ENCODE data around the gene PRUNE2.
"Not testable (repeated sequence)": the region's sequence is repeated elsewhere in the genome, so short reads cannot be mapped to it uniquely, and the experiment has no call there.

The PRUNE2 gene

DNA sequence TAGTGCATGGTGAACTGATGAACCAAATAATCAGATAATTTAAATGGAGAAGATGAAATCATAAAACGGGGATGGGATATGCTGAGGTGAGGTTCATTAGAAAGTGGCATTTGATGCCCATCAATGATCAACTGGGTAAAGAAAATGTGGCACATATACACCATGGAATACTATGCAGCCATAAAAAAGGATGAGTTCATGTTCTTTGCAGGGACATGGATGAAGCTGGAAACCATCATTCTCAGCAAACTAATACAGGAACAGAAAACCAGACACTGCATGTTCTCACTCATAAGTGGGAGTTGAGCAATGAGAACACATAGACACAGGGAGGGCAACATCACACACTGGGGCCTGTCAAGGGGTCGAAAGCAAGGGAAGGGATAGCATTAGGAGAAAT, 47.7 kb downstream of the PRUNE2 start:
- DNase-seq: not testable (repeated sequence)

GRCh38 chr9:76856016-76856415, 49.9 kb downstream of the PRUNE2 start:
- DNase-seq: no peak

GRCh38 chr9:76855015-76855414, 50.9 kb downstream of the PRUNE2 start:
- no peak for DNase-seq

- no peak for DNase-seq
These were observed 53.9 kb downstream of the PRUNE2 start for GRCh38 chr9:76852026-76852425.

DNA sequence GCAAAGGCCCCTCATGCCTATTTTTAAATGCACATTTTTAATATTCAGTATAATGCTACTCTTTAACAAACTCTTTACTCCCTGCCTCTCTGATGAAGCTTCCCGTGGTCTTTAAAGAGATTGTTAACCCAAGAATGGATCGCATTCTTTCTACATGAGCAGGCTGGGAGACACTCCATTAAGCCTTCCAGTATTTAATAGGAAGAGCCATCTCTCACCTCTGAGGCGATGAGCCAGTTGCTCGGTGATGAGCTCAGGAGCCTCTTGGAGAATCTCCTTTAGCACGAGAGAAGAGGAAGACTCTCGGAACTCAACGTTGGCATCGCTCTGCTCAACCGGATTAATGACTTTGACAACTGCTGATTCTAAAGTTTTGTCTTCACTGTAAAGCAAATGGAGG, 59.6 kb downstream of the PRUNE2 start:
- no peak for DNase-seq

- DNase-seq: no peak
These were observed 60.7 kb downstream of the PRUNE2 start for GRCh38 chr9:76845254-76845653.

DNA sequence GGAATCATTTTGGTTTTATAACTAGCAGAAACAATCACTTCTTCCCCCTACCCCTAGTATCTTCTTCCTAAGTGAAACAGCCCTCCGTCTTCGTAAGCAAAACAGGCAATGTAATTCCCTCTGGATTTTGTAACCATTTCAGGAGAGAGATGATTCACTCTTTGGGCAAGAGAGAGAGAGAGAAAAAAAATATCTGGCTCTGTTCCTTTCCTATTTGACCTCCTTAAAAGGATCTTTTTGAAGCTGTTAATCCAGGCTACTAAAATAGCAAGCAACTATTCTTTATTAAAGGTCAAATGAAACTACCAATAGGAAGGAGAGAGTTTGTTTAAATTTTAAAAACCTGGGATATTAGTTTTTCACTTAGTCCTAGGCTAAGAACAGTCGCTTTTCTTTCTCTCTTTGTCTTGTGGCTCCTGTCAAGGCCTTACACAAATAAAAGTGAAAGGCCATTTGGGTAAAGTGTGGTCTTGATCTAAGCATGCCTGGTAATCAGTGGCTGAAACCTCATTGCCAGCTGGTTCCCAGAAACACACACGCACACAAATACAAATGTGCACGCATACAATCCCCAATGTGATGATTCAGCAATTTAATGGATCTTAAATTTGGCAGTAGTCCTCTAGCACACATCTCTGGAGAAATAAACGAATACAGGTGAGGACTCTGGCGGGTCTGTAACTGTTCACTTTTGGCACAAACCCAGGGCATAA, 70.2 kb downstream of the PRUNE2 start:
- no peak for DNase-seq

GRCh38 chr9:76828447-76828846, 77.5 kb downstream of the PRUNE2 start:
- no peak for DNase-seq

GRCh38 chr9:76827296-76828080, 78.4 kb downstream of the PRUNE2 start:
- DNase-seq: no peak

GRCh38 chr9:76820431-76820830, 85.5 kb downstream of the PRUNE2 start:
- no peak for DNase-seq

GRCh38 chr9:76818271-76818670, 87.6 kb downstream of the PRUNE2 start:
- no peak for DNase-seq

DNA sequence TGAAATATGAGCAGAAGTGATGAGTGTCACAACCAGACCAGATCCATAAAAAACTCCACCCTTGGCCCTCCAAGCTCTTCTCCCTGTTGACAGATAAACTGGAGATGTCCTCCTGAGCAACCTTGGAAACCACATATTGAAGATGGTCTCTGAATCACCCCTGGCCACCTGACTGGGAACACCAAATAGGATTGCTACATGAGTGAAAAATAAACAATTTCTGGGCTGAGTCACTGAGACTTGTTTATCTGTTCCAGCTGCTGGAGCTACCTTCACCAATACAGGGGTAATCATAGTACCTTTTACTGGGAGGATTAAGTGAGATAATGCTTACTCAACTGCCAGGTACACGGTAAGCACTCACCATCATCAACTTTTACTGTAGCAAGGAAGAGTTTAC, 88.4 kb downstream of the PRUNE2 start:
- no peak for DNase-seq

DNA sequence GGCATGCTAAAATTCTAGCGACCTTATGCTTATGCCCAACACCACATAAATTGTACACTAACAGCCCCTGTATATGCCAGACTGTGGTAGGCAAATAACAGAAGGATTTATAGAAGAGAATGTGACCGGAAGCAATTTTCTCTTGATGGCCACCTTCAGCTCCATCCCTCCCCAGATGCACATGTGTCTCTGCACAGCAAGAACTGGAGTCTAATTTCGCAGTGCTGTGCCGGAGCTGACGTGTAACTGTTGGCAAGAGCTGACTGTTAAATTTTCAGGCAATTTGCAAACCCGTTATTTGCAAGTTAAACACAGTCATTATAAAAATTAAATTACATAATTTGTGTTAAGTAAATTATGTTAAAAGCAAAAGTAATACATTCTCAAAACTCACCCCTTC, 93.3 kb downstream of the PRUNE2 start:
- DNase-seq: no peak

GRCh38 chr9:76810377-76810957, 95.4 kb downstream of the PRUNE2 start:
- DNase-seq: no peak

DNA sequence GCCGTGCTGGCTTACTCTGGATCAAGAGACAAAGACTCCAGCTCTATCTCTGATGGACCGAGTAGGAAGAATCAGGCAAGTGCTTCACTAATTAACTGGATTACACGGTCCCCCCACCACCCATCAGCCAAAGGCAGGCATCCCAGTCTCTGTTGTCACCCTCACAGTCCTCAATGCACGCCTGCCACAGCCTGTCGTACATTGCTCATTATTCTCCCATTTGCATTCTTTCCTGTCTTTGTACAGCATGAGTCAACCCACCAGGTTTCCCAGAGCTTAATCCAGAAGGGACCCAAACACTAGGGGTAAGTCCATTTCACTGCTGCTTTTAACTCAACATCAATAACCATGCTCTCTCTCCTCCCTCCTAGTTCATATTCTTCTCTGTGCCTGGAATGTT, 97.3 kb downstream of the PRUNE2 start:
- no peak for DNase-seq

GRCh38 chr9:76803762-76804161, 102.2 kb downstream of the PRUNE2 start:
- no peak for DNase-seq

- no peak for DNase-seq
These were observed 102.8 kb downstream of the PRUNE2 start for GRCh38 chr9:76803083-76803482.

GRCh38 chr9:76800901-76801300, 105.0 kb downstream of the PRUNE2 start:
- DNase-seq: no peak

DNA sequence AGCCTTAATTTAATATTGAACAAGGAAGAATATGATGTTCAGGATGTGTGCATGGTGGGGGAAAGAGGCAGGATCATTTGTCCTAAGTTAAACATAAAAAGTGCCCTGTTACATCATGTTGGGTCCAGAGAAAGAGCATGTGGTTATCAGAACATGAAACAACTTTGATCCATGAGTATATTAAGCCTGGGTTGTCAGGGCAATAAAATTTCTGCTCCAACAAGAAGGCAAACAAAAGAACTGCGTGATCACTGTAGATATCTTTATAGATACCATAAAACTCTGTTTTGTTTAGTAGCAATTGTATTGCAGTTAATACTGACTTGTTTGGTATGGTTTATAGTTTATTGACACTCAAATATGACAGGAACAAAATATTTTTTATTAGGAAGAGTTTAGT, 106.4 kb downstream of the PRUNE2 start:
- DNase-seq: no peak

GRCh38 chr9:76798527-76798926, 107.4 kb downstream of the PRUNE2 start:
- no peak for DNase-seq

DNA sequence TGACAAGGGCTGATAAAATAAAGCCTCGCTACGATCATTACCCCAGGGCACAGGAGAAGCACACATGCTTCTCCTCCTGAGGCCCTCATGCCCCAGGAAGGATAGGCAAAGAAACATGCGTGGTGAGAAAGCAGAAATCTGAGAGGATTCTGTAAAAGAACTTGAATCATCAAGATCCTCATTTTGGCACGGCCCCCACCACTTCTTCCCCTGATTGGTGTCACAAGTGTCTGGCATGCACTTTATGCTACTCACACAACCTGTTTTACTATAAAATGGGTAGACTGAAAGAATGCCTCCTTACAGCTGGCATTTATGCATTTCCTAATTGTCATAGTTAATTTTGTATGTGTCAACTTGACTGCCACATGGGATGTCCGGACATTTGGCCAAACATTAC, 109.6 kb downstream of the PRUNE2 start:
- no peak for DNase-seq

- no peak for DNase-seq
These were observed 112.0 kb downstream of the PRUNE2 start for GRCh38 chr9:76793784-76794431.

DNA sequence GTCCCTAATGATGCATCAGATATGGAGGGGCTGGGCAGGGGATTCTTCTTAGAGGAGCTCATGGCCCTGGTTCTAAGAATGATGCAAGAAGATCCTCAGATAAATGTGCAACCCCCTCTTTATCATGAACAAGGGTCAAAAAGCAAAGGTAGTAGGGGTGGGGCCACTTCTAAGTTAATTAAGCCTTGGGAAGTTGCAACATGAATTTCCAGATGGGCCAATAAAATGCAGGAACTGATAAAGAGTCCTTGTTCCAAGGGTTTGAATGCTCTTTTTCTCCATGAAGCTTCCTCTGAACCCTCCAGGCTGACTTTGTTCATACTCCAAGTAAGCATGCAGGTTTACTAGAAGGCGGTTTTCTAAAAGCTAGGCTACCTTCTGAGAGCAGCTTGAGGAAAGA, 116.1 kb downstream of the PRUNE2 start:
- DNase-seq: no peak

DNA sequence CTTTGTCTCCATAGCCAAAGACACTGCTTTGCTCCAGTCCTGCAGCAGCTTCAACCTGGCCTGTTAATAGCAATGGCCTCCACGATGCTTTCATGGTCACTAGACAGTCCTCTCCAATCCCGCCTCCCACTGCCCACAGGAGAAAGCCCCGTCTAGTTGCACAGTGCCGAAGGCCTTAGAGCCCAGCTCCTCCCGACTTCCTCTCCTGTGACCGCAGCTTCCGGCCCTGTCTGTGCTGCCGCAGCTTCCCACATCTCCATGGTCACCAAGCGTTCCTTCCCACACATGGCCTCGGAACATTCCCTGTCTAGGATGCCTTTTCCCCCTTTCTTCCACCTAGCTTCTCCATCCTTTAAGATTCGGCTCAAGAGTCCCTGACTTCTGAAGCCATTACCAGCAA, 118.2 kb downstream of the PRUNE2 start:
- DNase-seq: no peak
